Frontal cortex (tissue), 4 donors: Measurements from ENCODE around the gene RAB30. TPM values are rescaled to one million over a fixed set of nuclear protein-coding genes. Genes with fewer than 3 reads are reported as not detected.

Source experiments
- DNase-seq, 2 donors: peaks; one replicate each; pipeline ENCODE4 v3.0.0; 2012; ENCODE audit warnings: low spot score in 2 of 2
- FAIRE-seq: peaks from 2 replicates; lab custom pipeline; 2012; peaks lifted over from hg19 to GRCh38; lab: Jason Lieb, UNC
- total RNA-seq: library from RNA; depleted of rRNA; stranded (reverse); fragments of >200 nt; gene quantifications from one replicate; pipeline ENCODE4 v1.2.3, GENCODE V29; 2014
- donor health status: control.
- donor health status: control.
- donor health status: control.

The RAB30 gene
- total RNA-seq, 1 donor from 2014 or later = 41.2 TPM

DNA sequence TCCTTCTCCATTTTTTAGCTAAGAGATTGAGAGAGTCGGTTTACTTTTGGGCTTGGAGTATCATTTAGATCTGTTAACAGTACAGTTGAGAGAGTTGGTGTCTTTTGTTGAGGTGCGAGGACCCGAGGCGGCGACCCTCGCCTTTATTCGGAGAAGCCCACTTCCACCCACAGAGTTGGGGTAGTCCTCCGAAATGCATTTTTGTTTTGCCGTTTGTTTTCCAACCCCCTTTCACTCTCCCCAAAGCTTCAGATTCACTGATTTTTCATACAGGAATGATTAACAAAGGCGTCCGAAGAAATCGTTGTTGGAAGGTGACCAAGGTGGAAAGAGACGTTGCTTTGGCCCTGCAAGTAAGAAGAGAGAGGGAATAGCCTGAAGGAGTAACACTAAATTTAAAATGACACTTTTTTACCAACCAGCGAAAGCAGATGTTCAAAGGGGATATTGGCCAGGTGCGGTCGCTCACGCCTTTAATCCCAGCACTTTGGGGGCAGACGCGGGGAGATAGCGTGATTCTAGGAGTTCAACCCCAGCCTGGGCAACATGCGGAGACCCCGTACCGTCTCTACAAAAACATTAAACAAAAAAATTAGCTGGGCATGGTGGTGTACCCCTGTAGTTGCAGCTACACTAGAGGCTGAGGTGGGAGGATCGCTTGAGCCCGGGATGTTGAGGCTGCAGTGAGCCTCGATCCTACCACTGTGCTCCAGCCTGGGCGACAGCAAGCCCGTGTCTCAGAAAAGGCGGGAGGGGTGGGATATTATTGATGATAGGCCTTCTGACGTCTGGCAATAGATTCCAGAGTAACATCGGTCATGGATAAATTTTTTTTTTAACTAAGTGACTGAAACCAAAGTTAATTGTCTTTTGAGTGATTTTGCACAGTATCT lies 899 bp upstream of the RAB30 start:
- DNase-seq = no peak
- no peak for FAIRE-seq

DNA sequence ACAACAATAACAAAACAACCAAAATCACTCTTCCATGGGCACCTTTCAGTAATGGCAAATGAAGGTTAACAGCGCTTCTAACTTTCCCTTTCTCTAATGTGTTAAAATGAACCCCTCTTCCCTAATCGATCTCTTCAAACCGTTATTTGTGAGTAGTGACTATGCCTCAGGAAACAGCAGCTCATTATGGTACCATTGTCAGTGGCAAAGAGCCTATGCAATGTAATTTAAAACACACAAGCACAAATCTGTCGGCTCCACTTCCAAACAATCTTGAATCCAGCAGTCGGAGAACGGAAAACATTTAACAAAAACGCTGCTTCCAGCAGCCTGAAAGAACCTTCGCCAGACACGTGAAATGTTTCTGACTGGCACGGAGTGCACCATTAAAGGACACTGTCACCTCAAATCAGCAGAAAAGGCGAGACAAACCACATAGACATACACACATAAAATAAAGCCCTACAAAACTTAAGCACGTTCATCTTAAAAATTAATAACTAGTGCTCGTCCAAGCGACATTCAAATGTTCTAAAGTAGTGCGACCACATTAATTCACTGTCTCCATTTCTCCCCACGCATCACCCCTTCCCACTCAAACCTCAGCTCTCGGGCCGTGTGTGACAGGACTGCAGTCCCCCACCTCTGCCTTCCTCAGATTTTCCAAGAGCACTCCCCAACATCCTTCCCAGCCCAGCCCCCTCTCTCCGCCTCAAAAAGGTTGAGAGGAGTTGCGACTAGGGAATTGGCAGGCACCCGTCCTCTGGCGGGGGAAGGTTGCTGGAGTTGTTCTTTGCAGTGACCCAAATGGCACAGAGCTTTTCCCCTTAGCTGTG lies 748 bp downstream of the RAB30 start:
- no peak for DNase-seq
- no peak for FAIRE-seq

DNA sequence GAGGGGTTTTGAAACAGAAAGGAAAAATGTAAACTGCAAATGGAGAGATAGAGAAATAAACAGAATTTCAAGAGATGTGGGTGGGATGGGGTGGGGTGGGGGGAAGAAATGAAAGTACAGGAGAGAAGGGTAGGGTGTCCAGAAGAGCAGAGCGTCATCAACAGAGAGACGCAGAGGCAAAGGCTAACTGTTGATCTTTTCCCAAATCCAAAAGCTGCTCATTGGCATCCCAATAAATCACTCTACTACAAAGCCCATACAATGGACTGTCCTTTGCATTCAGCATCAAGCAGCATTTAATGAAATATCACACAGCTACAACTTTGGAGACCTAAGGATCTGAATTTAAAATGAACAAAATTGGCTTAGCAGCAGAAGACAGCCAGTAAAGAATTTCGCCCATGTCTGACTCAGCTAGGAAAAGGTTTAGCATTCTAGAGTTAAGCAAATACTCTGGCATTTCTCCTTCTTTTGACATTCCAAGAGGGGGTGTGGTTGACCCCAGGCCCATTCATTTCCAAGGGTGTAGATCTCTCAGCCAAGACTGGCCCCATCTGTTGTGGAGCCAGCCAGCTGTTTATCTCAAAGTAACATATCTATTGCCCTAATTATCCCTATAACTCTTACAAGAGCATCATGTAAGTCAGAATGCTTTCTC lies 1.5 kb downstream of the RAB30 start:
- FAIRE-seq (no peak), DNase-seq (no peak)

DNA sequence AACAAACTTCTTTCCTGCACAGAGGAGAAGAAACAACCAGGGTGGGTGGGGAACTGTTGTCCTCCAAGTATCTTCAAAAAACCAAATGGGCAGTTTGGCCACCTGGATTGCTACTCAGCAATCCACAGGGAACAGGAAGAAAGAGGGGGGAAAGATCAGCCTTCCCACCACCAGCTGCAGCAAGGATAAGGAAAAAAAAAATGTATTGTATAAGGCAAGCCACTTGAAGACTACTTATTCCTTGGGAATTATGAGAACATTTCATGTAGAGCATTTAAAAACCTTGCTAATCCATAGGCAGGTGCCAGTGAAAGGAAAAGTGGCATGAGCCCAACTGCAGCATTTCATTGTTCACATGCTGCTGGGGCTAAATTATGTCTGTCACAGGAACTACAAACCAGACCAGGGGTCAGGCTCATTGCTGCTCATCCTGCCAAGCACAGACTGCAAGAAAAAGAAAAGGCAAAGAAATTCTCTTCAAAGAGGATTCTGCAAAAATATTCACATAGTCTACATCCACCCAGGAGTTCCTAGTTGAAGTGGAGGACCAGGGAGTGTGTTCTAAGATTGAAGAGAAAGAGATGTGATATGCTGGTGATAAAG lies 2.2 kb downstream of the RAB30 start:
- FAIRE-seq = no peak
- no peak for DNase-seq

DNA sequence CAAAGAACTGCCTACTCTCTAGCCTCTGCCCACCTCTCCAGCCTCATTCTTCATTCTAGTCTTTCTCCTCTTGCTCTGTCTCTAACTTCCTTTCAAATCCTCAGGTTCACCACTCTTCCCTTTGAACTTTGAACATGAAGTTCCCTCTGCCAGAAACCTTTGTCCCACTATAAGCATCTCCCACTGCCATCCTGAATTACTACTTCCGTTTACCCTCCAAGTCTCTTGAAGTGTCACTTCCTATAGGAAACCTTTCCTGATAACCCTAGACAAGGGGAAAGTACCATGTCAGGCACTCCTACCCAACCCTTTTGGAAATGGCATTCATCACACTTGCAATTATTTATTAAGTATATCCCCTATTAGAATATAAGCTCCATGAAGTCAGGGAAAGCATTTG lies 3.1 kb downstream of the RAB30 start:
- FAIRE-seq (no peak), DNase-seq (no peak)

DNA sequence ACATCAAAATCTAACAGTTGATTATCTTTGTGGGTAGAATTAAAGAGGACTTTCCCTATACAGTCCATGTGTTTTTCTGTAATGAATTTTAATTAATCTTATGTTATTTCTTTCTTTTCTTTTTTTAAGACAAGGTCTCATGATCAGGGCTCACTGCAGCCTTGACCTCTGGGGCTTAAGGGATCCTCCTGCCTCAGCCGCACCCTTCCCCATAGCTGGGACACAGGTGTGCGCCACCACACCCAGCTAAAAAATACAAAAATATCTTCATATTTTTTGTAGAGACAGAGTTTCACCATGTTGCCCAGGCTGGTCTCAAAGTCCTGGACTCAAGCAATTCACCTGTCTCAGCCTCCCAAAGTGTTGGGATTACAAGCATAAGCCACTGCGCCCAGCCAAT lies 7.7 kb downstream of the RAB30 start:
- no peak for FAIRE-seq
- DNase-seq = no peak

DNA sequence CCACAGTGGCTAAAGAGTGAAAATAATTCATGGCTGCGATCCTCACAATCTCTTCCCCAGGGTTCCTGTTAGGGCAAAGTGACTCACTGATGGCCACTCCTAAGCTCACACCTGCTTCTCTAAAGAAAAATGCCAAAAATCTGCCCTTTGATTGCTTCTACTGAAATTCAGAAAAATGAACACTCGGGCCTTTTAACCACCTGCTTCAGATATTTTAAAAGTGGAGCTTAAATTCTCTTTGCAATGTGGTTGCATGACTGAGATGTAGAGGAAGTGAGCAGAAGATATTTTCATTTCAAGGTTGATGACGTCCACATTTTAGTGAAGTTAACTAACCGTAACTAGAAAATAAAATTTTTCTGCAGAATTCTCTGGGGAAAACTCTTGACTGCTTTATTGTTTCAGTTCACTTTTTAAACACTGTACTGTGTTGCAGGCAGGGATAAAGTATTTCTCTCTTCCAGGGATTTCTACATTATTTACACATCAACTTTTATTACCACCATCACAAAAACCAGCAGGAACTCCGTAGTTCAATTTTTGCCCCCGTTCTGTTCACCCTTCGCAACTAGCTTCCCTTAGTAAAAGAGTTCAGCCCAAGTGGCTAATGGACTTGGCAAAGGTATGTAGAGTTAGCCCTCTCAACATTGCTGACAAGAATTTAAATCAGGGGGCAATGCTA lies 8.5 kb downstream of the RAB30 start:
- no peak for FAIRE-seq

DNA sequence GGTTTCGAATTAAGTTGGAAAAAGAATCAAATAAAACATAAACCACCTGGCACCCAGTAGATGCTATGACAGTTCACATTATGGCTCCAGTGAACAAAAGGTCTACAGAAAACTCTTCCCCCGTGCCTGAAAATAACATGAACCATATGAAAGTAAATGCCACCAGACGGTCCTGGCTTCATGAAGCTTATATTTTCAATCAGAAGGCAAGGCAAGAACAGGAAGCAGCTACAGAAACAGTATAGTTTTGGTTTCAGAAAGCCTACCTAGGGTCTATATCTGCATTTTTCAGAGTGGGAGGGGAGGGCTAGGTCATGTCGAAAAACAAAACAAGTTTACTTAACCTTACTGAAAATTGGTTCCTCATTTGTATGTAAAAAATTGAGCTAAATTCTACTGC lies 9.8 kb downstream of the RAB30 start:
- no peak for DNase-seq
- FAIRE-seq = no peak

More for the DNA sequence above, 8.5 kb downstream of the RAB30 start:
- DNase-seq = no peak

DNA sequence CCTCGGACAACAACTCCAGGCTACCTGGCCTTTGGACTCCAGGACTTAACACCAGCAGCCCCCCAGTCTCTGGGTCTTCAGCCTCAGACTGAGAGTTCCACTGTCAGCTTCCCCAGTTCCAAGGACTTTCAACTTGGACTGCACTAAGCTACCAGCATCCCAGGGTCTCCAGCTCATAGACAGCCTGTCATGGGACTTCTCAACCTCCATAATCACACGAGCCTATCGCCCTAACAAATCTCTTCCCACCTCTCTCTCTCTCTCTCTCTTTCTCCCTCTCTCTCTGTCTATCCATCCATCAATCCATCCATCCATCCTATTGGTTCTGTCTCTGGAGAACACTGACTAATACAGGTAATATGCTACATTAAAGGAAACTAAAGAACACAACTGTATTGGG lies 10.7 kb downstream of the RAB30 start:
- DNase-seq (no peak), FAIRE-seq (no peak)

DNA sequence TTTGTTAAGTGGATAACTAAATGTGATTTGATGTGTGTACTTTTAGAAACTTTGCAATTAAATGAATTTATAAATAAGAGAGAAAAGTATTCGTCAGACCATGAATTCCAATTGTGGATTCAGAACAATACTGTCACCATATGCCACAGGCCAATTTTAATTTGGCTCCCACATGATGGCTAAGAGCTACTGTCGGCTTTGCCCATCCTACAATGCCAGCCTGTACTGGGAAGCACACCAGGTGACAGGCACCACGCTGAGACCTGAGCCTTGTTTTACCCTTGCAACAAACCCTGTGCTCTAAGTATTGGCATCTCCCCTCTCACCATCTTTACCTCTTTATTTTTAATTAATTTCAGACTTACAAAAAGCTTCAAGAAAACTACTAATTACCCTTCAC lies 14.0 kb downstream of the RAB30 start:
- DNase-seq (no peak), FAIRE-seq (no peak)

DNA sequence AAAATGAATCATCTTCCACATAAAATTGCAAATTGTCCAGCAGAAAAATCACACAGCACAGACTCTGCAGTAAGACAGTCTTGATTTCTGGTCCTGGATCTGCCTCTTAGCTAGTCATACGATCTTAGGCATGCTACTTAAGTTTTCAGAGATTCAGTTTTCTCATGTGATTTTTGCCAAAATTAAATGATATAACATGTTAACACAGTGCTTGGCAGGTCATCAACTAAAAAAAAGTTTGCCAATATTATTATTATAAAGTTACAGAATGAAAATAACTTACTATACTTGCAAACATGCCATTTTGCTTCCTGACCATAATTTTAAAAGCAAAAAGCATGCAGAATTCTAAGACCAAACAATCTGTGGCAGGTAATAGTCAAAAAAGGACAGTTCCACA lies 15.1 kb downstream of the RAB30 start:
- DNase-seq = no peak
- FAIRE-seq = no peak

DNA sequence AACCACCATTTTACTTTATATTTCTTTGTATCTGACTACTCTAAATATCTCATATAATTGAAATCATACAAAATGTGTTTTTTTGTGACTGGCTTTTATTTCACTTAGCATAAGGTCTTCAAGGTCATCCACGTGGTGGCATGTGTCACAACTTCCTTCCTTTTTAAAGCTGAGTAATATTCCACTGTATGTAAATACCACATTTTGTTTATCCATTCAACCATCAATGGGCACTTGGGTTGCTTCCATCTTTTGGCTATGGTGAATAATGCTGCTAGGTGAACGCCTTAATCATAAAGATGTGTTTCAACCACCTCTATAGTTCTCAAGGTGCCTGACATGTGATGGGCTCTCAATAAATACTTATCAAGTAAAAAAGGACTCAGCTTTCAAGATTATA lies 15.5 kb downstream of the RAB30 start:
- FAIRE-seq = no peak
- no peak for DNase-seq

DNA sequence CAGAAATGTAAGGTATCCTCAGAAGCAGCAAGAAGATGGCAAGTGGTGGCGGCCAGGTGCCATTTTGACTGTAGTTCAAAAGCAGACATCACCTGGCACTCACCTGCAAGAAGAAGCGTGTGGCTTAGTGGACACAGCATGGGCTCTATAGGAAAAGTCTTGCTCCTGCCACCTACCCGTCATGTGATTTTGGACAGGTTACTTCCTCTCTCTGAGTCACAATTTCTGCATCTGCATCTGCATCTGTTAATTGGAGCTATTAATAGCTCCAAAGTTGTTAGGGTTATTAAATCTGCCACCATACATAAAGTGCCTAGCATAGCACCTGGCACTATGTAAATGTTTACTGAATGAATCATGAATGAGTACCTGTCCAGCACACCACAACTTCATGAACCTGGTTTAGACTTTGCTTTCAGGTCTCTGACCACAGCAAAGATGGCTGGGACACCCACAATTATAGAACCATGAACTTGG lies 16.8 kb downstream of the RAB30 start:
- FAIRE-seq = no peak
- no peak for DNase-seq

DNA sequence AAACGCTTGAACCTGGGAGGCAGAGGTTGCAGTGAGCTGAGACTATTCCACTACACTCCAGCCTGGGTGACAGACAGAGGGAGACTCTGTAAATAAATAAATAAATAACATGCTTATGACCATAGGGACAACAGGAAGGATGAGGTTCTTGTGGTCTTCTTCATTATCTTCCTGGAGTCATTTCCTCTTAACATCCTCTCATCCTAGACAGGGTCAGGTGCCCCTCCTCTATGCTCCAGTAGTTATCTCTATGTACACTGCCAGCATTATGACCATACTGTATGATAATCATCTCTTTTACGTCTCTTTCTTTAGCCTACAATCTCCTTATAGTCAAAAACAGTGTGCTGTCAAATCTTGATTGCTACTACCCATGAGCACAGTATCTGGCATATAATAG lies 17.7 kb downstream of the RAB30 start:
- FAIRE-seq (no peak), DNase-seq (no peak)

DNA sequence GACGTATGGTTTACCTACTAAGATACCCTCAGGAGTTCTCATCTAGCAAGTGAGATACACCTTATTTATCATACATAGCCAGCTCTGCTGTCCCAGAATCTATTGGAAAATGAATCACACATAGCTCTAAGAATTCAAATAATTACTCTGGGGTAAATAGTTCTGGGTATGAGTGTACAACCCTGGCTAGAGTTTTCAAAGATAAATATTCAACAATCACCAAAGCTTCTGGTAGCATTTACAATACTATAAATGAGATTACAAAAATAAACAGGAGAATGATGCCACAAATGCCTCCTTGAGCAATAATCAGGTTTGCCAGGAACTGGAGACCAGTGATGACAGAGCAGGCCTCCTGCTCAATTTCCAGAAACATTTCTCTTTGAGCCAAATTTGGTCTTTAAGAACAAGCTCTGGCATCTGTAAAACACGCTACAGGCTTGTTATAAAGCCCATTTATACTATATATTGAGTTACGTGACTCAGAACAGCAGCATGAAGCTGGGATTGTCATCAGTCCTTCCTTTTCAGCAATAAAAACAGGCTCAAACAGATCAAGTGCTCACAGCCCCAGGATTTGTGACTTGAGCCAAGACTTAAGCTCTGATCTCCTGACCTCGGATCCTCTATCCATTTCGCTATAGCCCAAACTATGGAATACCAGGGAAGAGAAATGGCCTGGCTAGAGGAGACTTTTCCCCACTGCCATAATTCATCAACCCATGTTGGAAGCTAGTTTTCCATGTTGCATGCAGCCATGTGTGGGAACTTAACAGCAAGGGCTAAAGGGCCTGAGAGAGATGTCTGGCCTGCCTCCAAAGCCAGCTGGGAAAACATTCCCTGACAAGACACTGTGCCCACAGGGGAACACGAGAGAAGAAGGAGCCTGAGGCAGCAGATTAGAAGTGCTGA lies 19.7 kb downstream of the RAB30 start:
- DNase-seq (no peak), FAIRE-seq (no peak)

DNA sequence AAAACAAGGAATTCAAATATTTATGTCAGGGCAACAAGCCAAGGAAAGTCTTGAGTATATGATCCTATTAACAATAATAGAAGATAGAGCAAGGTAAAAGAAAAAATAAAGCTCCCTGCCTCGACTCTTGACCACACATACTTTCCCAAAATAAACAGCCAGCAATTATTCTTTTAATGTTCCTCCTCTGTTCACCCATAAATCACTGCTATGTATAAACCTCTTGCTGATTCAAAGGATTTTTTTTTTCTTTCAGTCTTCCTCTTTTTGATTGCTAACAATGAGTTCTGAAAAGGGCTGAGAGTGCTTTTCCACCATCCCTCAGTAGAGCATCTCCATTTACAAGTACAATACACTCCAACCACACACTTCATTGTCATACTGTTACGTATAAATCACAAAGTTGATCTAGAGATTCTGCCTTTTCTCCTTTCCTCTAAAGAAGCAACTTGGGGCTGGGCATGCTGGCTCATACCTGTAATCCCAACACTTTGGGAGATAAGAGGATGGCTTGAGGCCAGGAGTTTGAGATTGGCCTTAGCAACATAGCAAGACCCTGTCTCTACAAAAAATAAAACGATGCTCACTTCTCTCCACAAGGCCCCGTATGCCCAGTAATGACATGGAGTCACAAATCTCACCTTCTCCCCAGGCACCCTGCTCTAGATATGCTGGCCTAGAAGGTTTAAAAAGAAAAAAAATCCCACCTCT lies 24.0 kb downstream of the RAB30 start:
- DNase-seq (no peak), FAIRE-seq (no peak)

DNA sequence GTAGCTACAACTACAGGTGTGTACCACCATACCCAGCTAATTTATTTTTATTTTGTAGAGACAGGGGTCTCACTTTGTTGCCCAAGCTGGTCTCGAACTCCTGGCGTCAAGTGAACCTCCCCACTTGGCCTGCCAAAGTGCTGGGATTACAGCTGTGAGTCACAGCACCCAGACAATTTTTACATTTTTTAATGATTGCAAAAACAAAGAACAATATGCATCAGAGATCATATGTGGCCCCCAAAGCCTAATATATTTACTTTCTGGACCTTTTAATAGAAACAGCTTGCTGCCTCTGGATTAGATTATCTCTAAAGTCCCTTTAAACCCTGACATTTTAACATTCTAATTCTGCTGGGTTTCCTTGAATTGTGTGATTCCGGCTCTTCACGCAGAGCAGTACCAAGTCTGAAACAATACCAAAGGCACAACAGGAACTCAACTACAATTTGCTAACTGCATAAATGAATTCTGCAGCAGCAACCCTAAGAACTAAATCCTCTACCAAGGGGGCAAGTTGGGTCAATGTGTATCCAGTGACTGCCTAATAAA lies 25.0 kb downstream of the RAB30 start:
- DNase-seq = no peak
- FAIRE-seq = no peak
